Stimulated activated CD8-positive, alpha-beta memory T cell treated with anti-CD3 and anti-CD28 coated beads, Interleukin-7, amount 100 ng/mL, for 24 hours (primary cell): ENCODE measurements around the gene NISCH.

Source experiments
- DNase-seq: peaks from one replicate; pipeline ENCODE4 v3.0.0-alpha.2; 2020; ENCODE audit warnings: low read depth

NISCH gene

DNA sequence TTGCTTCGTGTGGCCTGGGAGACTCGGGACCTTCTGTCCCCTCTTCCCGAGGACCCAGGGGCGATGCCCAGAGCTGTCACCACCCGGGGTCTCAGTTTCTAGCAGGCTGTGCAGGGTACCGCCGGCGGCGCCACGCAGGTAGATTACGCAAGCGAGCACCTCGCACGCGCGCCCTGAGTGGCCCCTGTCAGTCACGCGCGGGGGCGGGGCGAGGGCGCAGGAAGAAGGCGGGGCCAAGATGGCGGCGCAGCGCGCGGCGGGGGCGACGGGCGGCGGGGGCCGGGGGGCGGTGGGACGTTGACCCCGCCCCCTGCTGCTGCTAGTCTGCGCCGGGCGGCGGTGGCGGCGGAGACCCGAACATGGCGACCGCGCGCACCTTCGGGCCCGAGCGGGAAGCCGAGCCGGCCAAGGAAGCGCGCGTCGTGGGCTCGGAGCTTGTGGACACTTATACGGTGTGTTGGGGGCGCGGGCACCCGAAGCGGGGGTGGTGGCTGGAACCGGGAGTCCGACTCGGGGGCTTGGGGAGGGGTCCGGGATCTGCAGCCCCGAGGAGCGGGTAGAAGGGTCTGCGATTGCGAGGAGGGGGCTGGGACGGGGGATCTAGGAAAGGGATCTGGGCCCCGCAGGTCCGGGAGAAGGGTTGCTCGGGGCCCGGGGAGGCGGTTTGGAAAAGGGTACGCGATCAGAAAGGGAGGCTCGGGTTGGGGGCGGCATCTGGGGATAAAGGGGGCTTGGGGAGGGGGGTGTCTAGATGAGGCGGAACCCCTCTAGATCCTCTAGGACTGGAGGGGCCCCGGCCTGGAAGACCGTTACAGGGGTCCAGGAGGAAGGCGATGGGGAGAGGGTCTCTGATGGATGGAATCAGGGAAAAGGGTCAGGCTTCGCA lies at the start of gene NISCH:
NISCH (plus strand) TSS at position 322 of the 886 bp plus-strand sequence; CDS start at position 360, 38 bp downstream.
- peak; percentile 89 for DNase-seq

DNA sequence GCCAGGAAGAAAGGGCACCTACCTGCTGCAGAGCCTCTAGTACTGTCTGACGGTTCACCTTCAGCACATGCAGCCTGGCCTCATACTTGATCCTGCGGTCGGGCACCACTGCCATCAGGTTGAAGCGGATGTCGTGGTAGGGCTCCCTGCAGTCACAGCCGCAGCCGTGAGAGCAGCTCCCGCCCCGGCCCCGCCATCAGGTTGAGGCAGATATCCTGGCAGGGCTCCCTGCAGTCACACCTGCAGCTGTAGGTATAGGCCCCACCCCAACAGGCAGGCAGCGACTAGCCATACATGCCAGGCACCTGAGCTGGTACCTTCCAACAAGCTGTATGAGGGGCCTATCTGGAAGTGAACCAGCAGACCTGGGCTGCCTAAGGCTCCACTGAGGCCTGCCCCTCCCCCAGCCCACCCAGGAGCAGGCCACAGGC lies 49.2 kb upstream of the NISCH start:
- DNase-seq = no peak

DNA sequence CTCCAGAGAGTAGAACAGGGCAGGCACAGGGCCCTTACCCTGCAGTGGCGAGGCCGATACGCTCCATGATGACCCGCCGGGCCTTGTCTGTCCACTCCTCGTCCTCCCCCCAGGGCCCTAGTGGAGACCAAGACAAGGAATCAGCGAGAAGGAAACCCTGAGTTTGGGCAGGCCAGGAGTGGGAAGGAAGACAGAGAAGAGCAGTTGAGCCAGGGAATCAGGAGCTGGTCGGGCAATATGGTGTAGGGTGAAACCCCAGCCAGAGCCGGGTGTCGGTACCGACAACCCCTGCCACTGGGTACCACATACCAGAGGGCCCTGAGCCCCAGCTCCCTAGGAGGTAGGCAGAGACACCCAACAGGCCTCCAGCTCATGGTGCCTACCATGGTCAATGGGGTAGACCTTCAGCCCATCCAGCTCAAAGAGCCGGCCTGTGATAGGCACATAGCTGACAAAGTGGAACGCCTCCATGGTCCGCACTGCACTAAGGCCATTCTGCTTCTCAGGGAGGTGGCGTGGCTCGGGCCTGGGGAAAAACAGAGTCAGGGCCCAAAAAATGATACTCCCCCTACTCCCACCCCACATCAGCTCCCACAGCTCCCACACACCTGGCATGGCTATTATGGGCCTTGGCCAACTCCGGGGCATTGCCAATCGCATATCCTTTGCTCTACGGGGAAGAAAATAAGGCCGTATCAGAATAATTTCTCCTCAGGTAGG lies 48.5 kb upstream of the NISCH start:
- no peak for DNase-seq

DNA sequence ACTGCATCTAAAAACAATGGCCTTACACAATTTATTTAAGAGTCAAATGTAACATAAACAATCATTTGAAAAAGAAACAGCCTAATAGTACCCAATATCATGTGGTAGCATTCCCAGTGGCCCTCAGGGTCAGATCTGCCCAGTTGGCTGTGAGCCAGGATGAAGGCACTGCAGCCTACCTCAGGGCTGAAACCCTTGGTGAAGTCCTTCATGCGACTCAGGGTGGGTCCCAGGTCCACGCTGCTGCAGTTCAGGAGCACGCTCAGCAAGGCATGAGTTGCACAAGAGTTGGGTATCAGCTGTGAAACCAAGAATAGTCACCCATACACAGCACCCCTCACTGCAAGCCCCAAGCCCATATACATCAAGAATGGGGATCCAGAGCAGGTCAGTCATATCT lies 47.6 kb upstream of the NISCH start:
- DNase-seq = no peak

GRCh38 chr3:52408466-52408865 lies 46.9 kb upstream of the NISCH start:
- no peak for DNase-seq

GRCh38 chr3:52415800-52416199 lies 39.6 kb upstream of the NISCH start:
- DNase-seq = no peak

DNA sequence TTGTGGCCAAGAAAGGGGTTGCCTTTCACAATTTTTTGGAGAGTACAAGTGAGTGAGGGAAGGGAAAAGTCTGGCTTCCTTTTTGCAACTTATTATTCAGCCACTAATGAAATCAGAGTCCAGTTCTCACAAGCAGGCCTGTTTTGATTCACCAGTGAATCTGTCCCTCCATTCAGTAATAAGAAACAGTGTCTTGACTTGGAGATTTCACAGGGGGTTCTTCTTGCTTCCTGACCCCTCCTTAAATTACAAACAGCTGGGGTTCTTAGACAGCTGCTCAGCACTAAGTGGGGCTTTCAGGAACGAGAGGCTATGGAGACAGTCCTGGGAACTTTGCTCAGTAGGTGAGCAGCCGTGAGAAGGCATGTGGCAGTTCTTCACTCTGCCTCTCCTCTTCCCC lies 35.0 kb upstream of the NISCH start:
- no peak for DNase-seq

- DNase-seq = no peak
These were observed 32.7 kb upstream of the NISCH start for GRCh38 chr3:52422669-52423068.

DNA sequence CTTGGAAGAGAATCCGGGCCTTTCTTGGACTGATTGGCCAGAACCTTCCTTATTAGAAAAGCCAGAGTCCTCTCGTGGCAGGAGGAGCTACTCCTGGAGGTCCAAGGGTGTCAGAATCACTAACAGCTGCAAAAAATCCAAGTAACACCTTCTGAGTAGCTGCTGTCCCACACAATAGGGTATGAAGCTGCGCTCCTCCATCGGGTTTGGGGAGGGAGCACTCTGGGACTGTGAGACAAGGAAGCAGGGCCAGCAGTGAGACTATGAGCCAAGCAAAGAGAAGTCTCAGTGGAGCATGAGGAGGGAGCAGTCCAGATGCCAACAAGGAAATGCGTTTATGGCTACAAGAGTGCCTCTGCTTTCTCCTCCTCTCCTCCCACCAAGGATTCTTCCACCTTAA lies 32.2 kb upstream of the NISCH start:
- no peak for DNase-seq

DNA sequence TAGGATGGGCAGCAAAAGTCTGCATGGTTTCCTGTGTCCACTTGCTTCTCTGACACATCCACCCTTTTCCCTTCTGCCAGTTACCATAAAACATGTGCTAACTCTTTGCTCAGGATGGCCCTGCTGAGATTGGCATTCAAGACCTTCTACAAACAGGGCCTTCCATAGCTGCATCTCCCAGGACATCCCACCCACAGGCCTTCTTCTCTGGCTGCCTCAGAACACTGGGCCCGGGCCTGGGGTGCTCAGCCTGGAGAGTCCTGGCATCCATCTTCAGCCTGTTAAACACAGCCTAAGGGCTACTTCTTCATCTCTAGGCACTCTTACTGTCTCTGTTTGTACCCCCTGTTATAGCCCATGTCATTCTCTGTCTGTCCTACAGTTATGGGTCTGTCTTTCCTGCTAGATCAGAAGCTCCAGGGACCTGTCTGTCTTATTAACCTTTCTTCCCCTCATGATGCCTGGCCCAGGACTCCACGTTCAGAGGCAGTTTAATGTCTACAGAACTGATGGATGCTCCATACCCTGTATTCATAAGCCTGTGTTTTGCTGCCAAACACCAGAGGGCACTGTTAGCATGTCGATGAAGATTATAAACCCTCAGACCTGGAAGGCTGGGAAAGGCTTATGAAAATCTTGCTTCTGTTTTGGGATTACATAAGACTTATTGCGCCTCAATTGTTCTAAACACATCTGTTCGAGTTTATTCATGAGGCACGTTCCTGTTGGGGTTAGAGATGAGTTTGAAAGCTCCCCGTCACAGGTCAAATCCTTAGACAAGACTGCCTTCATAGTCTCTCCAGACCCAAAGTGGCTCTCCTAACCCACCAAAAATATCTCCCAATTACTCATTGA lies 27.0 kb upstream of the NISCH start:
- no peak for DNase-seq

GRCh38 chr3:52429031-52429430 lies 26.4 kb upstream of the NISCH start:
- DNase-seq = no peak

DNA sequence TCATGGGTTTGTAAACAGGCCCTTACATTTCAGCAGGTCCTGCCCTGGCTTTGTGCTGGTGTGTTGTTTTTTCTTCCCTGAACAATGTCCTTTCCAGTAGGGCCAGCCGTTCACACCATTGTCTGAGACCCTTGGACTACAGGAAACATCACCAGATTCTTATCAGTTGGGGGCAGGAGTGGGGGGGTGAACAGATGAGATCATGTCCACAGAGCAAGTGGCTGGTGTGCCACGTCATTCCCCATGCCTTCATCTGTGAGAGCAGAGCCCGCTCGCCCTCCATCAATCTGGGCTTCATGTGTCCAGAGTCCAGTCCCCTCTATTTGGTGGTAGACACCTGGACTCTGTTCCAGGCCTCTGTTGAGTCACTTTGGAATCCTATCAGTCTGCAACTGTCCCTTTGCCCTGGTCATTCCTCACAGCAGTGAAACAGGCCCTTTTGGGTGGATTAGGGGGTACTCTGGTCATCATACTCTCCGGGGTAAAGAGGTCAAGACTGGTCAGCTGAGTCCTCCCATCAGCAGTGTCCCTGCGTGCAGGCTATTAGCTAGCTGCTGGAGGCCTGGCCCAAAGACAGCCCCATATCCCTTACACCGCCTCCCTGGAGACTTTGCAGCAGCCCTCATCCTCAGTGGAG lies 25.5 kb upstream of the NISCH start:
- no peak for DNase-seq

- DNase-seq = no peak
These were observed 25.0 kb upstream of the NISCH start for GRCh38 chr3:52430416-52430810.

GRCh38 chr3:52431459-52432223 lies 23.8 kb upstream of the NISCH start:
- DNase-seq = no peak

- DNase-seq = no peak
These were observed 23.2 kb upstream of the NISCH start for GRCh38 chr3:52432225-52432624.

DNA sequence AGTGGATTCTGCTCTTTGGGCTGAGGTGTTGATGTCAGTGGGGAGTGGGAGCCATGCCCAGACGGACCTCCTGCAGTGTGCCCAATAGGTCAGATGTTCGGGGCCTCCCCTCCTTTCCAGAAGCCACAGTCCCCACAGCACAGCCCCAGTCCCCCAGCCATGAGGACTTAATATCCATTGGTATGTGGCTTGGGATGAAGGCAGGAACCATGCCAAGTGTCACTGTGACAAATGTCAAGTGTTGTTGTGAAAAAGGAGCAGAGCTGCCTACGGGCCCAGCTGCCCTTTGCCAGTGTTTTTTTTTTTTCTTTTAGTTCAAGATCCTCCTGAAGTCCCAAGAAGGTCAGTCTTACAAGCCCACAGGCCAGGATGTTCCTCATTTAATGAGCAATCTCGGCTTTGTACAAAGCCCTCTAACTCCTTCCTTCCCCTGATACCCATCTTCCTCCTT lies 22.7 kb upstream of the NISCH start:
- DNase-seq = no peak

DNA sequence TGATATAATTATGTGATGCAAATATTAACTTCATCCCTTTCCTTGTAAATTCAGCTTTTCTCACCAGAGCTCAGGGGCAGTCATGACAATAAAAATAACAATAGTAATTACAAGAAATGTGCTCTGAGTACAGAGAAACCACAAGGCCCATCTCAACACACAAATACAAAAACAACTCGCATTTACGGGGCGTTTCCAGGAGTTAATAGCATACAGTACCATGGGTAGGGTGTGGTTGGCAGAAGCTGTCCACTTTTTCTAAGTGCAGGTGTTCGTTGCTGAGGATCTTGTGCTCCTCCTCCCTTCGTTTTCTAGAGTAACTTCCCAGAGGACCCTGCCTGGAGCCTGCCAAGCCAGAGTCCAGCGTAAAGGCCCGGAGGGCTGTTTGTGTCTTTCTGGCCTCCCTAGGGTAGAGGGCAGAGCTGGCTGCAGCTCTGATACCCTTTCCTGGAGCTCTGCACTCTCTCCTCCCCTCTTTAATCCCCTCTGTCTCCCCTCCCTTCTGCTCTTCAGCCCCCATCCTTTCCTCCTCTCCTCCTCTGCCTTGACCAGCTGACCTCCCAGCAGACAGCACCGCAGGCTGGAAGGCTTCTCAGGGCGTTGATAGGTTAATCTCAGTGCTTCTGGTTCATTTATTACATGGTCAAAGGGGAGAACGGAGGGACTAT lies 21.9 kb upstream of the NISCH start:
- DNase-seq = no peak

DNA sequence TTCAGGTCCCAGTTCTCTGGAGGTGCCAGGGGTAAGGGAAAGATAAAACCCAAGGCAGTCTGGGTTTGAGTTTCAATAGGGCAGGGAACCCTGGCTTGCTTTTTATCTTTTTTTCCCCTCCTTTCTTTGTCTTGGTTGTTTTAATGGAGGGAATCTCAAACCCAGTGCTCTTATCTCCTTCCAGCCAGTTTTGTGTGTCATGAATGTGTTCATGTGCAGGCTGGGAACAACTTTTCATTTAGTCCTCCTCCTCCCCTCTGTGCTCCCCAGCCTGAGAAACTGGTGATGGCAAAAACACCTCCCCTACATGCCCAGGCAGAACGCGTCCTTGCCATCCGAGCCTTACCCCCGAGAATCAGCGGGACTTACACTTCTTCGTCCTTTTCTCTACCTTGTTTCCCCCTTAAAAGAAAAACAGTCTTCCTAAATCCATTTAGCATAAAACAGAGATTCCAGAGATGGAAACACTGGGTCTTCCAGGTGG lies 21.4 kb upstream of the NISCH start:
- DNase-seq = no peak

- no peak for DNase-seq
These were observed 20.8 kb upstream of the NISCH start for GRCh38 chr3:52434491-52435115.
